GM21515 (cell line): ENCODE data around the gene C11orf54.
"Not testable (repeated sequence)": the region's sequence is repeated elsewhere in the genome, so short reads cannot be mapped to it uniquely, and the experiment has no call there.

ENCODE experiments used
- ATAC-seq: cut with Tn5 transposase; IDR thresholded peaks from one replicate; pipeline ENCODE4 v1.9.1; 2021; ENCODE audit not compliant: unreplicated experiment

C11orf54 gene

DNA sequence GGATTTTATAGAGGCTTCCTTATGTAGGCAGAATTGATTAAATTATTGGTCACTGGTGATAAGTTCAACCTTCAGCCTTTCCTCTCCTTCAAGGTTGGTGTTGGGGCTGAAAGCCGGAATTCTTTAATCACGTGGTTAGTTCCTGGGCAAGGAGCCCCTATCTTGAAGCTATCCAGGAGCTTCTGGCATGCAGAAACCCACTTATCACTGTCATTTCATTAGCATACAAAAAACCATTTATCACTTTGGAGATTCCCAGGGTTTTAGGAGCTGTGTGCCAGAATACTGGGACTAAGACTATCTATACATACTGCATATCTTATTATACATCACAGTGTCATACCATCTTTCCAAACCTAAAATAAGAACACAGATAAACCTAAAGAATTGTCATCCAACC is 24.1 kb downstream of the C11orf54 start:
- ATAC-seq, result no peak

DNA sequence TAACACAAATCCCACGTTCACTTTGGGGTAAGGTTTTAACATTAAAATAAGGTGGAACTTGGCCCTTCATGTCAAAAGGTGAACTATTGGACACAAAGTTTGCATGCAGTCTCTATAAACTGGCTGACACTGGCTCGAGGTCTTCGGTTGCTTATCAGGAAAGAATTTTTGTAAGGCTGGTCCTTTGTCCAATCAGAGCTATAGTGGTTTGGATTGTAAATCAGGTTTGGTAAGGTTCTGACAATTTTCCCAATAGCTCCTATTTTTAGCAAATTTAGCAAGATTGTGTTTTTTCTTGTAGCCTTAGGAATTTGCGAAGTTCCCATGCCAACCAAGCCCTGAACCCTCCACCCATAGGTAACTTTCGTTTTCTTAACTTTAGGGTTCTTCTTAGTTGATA is 25.0 kb downstream of the C11orf54 start:
- no peak for ATAC-seq

DNA sequence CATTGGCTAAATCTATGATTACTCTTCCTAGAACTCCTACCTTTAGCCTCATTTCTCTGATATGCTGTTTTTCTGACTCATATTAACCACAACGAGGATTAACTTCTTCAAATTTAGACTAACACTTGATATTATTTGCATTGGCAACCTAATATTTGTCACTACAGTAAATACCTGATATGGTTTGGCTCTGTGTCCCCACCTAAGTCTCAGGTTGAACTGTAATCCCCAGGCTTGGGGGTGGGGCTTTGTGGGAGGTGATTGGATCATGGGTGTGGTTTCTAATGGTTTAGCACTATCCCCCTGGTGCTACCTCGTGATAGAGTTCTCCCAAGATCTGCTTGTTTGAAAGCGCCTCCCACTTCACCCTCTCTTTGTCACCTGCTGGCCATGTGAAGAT is 25.5 kb downstream of the C11orf54 start:
- ATAC-seq, result no peak

DNA sequence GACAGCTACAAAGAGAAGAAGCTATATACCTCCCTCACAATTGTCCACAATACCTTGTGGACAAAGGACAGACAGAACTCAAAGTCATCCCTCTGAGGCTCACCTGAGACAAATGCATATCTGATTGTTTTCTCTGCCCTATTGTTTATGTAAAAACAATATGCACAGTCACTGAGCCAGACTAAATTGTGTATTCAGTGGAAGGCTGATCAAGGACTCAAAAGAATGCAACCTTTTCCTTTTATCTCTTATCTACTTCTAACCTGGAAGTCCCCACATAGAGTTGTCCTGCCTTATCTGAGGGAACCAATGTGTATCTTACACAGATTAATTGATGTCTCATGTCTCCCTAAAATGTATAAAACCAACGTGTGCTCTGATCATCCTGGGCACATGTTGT is 28.7 kb downstream of the C11orf54 start:
- ATAC-seq, result no peak

DNA sequence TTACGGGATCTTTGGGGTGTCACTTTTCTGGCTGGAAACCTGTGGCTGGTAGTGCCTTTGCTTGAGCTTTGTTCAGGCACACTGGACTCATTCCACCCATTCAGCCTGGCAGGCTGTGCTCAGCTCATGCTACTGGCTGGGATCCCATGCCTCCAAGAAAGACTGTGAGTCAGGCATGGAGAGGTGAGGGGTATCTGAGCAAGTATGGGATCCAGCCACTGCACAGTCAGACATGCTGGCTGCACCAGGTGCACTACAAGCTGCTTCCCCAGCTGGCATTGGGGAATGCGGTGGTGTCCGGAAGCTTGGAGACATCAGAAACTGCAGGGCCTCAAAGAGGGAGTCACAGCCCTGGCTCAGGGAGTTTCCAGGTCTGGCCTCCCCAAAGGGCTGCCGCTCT is 30.7 kb downstream of the C11orf54 start:
- no peak for ATAC-seq

DNA sequence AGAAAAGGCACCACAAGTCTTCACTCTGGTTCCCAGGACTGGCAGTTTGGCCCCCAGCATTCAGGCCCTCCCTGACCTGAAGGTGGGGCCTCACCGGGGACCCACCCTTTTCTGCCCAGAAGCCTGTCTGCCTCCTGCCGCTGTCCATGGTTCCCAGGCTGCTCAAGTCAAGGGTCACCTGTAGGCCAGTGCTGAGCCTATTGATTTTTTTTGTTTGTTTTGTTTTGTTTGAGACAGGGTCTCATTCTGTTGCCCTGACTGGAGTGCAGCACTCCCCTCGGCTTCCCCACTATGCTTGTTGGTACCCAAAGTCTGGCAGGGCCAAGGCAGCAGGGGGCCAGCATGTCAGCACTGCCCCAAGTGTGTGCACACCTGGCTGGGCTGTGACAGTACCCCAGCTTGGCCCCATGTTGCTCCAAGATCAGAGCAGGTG is 31.6 kb downstream of the C11orf54 start:
- ATAC-seq, result no peak

DNA sequence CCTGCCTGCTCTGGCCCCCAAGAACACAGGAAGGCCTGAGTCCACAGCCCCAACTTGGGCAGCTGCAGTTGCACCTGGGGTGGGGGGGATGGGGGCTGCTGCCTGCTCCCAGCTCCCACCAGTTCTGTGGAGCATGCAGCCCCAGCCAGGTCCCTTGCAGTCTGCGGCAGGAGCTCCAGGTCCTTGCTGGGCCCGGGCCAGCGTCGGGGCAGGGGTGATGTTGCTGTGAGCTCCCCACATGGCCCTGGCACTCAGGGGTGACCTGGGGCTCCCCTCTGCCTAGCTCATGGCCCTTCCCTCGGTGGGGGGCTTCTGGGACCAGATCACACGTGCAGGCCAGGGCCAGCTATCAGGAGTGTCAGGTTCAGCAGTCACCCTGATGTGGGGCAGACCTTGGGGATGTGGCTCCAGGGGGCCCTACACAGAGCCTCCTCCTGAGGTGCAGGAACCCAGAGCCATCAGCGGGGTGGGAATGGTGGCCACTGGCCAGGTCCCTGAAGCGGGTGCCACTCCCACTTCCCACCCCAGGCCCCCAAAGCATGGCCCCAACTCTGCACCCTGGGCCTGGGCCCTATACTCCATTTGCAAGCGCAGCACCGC is 32.2 kb downstream of the C11orf54 start:
- ATAC-seq, result no peak

DNA sequence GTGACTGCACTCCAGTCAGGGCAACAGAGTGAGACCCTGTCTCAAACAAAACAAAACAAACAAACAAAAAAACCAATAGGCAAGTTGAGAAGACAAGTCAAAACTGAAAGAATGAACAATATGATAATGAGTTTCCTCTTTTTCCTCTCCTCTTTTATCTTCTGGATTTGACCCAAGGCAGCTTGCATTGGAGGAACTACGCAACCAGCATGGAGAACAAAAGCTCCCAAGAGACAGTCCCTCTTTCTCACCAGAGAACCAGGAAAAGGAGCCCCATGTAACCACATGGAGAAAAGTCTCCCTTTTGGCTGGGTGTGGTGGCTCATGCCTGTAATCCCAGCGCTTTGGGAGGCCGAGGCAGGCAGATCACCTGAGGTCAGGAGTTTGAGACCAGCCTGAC is 33.1 kb downstream of the C11orf54 start:
- not testable (repeated sequence) for ATAC-seq

DNA sequence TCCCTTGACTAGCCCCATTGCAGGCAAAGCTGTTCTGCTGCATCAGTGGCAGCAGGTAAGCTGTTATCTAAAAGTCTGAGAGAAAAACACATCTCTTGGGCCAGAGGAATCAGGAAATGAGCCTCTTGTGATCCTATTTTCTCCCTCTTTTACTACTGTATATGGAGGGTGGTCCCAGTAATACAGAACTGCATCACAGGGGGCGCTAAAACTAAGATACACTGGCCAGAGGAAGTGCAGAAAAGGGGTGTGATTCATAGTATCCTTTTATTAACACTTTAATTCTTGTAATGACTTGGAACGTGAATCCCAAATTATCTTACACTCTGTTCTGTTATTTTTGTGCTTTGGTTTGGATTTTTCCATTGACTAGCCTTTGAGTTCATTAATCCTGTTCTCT is 33.8 kb downstream of the C11orf54 start:
- no peak for ATAC-seq

DNA sequence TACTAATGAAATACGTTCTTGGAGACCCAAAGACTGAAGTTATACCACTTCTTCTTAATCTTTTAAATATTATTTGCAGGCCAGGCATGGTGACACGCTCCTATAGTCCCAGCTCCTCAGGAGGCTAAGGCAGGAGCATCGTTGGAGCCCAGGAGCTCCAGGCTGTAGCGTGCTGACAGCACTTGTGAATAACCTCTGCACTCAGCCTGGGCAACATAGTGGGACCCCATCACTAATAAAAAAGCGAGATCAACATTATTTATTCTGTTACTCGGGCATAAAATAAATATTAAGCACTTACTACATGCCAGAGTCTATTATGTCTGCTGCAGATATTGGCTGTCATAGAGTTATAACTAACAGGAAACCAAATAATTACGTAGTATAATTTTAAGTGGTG is 41.9 kb downstream of the C11orf54 start:
- ATAC-seq, result no peak

DNA sequence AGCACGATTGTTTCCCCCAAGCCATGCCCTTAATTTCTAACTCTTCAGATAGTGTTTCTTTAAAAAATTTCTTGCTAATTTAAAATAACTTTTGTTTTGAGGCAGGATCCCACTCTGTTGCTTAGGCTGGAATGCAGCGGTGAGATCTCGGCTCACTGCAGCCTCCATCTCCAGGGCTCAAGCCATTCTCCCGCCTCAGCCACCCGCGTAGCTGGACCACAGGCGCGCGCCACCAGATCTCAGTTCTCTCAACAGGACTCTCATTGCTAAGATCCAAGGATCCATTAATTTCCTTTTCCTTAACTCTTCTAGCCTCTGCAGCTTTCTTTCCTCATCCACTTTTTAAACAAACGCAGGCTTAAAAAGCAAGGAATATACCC is 42.3 kb downstream of the C11orf54 start:
- ATAC-seq, result peak; percentile 52

DNA sequence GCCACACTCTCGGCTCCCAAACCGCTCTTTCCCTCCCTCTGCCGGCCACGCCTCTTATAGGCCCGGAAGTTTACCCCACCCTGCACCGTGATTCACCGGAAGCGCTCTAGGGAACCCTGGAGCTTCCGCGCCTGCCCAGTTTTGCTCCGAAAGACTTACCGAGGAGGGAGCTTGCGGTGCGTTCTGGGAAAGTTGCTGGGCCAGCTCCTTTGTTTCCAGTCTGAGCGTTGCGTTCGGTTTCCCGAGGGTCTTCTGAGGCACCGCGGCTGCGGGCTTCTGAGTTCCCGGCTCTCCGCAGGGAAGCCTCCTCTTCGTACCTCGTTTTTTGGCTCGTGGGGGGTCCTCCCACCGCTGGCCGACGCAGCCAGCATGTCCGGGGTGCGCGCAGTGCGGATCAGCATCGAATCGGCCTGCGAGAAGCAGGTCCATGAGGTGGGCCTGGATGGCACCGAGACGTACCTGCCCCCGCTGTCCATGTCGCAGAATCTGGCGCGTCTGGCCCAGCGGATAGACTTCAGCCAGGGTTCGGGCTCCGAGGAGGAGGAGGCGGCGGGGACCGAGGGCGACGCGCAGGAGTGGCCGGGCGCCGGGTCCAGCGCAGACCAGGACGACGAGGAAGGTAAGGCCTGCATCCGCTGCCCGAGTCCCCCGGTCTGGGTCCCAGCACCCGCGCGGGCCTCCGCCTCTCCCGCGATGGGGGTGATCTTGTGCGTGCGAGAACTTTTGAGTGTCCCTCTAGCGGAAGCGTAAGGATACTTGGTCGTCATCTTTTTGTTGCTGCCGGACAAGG is 42.9 kb downstream of the C11orf54 start, which contains the start of gene MED17:
Gene MED17 (plus strand): TSS at position 138 of the 790 bp plus-strand sequence. CDS start 232 bp downstream, at position 370.
- ATAC-seq, result peak; percentile 96

DNA sequence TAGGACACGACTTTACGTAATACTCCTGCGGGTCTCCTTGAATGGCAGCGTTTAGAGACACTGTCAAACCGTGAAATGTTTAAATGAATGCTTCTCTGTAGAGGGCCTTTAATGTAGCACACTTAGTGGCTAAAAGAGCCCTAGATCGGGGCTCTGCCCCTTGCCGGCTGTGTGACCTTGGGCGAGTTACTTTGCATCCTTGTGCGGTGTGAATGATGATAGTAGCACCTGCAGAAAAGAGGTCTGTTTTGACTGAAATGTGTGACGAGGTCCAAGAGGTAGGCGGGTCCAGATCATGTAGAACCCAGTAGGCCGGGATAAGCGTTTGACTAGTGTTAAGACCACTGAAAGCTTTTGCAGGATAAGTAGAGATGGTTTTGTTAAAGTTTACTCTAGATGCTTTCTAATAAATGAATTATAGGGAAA is 43.5 kb downstream of the C11orf54 start:
- peak; percentile 41 for ATAC-seq

DNA sequence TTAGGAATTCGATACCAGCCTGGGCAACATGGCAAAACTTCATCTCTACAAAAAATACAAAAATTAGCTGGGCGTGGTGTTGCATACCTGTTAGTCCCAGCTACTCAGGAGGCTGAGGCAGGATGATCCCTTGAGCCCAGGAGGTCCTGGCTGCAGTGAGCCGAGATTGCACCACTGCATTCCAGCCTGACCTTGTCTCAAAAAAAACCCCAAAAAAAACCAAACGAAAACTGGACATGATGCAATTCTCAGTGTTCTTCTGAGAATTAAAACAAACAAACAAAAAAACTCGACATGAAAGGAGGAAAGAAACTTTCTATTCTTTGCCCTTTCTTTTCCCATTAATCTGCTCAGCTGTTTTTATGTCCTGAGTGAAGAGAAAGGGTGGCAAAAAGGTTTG is 50.0 kb downstream of the C11orf54 start:
- no peak for ATAC-seq

DNA sequence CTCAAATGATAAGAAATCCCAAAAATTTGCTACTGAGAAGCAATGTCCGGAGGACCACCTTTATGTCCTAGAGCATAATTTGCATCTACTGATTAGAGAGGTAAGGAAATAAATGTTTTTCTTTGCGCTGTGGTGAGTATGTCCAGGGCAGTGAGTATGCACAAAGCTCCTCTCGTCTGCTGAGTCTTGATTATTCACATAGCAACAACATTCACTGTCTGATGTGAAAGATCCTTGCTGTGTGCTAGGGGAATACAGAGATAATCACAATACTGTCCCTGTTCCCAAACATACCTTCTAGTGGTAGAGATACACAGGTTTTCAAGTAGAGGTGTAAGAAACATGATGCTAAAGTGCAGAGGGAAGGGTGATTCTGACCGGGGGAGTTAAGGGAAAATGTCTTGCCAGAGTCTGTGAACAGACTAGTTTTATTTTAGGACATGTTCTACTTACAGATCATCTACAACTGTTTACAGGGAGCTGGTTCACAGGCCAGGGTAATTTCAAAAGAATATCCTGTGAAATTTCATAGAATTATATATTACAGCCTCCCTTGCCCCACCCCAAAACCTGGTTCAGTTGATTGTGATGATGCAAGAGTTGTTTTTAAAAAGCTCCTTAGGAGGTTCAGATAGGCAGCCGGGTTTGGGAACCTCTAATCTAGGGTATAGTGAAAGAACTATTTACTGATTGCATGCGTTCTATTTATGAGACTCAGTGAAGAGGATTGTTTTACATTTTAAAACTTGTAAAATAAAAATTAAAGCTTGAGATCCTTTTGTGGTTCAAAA is 55.2 kb downstream of the C11orf54 start:
- no peak for ATAC-seq

DNA sequence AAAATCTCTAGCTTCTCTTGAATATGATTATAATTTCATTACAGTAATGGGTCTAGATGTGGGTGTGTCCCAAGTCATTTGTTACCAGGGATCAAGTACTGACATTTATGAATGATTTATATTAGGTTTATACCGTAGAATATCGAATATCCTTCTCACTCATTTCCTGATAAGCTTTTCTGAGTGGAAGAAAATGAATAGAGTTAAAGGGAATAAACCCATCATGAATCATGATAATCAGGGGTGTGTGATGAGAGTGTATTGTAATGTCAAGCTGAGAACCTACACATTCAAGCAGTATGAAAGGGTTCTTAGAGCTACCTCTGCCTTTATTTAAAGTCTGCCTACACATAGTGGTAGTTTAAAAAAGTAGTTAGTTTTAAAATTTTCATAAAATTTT is 59.9 kb downstream of the C11orf54 start:
- no peak for ATAC-seq

DNA sequence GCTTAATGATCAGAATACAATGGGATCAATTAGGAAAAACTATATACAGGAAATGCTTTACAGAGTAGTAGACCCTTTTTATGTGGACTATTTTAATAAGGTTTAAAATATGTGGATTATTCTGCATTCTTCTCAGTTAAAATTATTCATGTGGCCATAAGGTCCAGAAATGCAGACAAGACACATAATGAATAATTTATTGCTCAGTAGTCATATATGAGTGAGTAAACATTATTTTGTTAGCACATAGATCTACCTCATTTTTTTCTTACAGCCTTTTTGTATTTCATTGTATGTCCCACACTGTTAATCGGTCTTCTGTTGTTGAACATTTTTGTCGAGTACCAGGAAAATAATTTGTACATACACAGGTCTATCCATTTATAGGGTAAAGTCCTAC is 63.4 kb downstream of the C11orf54 start:
- ATAC-seq, result no peak

DNA sequence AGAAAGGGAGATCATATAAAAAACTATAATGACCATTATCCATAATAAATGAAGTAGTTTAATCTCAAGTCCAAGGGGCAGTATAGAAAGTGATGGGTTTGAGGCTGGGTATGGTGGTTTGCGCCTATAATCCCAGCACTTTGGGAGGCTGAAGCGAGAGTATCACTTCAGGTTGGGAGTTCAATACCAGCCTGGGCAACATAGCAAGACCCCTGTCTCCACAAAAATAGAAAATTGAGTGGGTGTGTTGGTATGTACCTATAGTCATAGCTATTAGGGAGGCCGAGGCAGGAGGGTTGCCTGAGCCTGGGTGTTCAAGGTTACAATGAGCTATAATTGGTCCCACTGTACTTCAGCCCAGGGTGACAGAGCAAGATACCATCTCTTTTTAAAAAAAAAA is 66.5 kb downstream of the C11orf54 start:
- no peak for ATAC-seq

DNA sequence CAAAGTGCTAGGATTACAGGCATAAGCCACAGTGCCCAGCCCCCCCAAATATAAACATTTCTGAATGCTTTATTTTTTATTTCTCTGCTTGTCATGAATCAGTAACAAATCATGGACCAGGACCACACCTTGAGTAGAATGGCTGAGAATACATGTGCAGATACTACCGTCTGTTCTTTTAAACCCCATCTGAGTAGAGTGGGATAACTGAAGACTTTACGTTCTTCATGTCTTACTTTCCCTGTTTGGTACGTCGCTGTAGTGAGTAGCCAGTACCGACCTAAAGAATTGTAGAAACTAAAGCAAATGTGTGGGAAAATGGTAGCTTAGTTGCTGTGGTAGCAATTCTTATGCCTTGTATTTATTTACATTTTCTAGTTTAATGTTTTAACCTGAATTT is 72.5 kb downstream of the C11orf54 start:
- ATAC-seq, result no peak
